OCI-M2 (cell line): ENCODE measurements around the gene NTM.
"Not testable (repeated sequence)": the region's sequence is repeated elsewhere in the genome, so short reads cannot be mapped to it uniquely, and the experiment has no call there.

Source experiments
- DNase-seq: peaks from one replicate; lab custom pipeline; 2025; ENCODE audit not compliant: unreplicated experiment; lab: John Stamatoyannopoulos, UW

Gene NTM

DNA sequence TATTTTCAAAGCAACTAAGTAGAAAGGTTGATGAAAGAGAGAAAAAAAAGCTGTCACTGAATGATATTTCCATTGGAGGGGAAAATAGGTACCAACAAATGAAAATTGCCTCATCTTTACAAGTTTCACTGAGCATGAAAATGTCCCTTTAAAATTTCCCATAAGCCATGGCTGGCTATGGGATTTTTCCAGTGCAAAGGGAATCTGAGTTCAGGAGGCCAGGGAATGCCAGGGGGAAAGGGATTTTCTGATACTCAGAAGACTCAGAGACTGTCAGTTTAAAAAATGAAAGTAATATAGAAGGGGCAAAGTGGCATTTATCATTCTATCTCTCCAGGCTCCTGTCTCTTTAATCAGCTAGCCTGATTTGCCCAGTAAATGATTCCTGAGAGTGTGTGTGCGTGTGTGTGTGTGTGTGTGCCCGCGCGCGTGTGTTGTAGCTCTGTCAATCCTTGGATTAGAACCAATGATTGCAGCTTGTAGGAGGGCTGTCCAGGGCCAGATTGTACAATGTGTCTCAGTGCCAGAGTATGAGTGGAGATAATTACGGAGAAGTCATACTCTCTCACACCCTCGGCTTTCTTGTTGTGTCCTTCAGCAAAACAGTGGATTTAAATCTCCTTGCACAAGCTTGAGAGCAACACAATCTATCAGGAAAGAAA, at the start of gene NTM:
NTM (plus strand) TSS at position 526 of the 662 bp plus-strand sequence.
- no peak for DNase-seq

DNA sequence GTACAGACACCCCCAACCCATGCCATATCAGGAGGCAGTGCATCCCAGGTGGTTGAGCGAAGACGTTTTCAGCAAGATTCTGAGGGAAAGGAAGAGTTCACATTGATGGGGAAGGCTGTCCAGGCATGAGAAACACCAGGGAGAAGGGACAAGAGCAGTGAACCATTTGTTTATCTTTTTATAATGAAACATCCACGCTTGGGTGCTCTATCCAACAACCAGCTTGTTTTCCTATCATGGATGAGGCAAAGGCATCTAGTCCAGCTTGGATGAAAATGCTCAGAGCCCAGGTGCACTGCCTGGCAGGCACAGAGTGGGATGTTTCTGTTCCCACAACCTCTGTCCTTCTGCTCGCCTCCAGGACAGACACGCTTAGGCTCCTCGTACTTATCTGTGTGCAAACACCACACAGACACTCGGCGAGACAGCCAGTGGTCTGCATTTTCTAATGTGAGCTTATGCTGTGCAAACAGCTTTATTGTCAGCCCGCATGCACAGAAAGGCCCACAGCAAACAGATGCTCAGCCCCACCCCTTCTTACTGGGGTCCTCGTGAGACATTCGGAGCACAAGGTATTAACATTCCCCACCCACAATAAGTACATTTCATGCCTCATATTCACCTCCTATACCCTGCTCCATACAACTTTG, 45.4 kb upstream of the NTM start:
- no peak for DNase-seq

DNA sequence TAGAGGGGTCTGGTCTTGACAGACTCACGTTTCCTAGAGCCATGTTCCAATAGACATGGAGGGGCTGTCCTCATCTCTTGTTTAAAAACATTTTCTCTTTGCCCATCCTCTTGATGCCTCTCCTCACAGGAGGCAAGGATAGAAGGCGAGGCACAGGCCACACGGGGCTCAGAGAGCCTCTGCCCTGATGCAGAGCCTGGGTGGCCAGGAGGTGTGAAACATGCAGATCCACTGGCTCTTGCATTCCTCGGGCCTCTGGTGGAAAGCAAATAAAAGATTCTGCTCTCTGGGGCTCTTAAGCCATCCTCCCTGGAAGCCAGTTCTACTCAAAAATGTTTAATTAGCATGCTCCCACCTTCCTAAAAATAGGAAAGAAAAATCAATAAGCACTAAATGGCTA, 43.6 kb upstream of the NTM start:
- DNase-seq = no peak

DNA sequence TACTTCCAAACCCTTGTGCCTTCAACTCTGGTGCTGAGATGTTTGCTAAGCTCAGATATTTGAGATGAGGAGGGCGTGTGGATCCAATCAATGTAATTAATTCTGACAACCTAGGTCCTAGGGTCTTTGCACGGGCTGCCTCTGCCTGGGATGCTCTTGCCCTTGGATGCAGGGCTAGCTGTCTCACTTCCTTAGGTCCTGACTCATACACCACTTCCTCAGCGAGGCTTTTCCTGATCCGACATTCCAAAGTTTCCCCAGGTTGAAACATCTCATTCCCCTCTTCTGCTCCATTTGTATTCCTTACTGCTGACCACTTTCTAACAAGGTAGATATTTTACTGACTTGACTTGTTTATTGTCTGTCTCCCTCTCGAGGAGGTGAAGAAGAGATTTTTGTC, 43.0 kb upstream of the NTM start:
- DNase-seq = no peak

DNA sequence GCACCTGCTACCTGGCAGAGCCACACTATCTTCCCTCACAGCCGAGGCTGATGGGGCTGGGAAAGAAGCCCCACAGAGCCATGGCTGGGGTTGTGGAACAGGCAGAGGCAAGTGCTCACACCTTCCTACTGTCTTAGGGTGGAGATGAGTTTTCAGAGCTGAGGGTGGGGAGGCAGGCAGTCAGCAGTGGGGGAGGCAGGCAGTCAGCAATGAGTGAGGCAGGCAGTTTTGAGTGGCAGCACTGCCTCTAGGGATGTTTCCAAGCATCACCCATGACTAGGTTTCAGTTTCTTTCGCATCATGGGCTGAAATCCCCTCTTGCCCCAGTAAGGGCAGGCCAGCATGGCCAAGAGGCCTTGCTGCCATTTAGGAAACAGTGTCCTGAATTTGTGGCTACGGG, 41.6 kb upstream of the NTM start:
- DNase-seq = no peak

DNA sequence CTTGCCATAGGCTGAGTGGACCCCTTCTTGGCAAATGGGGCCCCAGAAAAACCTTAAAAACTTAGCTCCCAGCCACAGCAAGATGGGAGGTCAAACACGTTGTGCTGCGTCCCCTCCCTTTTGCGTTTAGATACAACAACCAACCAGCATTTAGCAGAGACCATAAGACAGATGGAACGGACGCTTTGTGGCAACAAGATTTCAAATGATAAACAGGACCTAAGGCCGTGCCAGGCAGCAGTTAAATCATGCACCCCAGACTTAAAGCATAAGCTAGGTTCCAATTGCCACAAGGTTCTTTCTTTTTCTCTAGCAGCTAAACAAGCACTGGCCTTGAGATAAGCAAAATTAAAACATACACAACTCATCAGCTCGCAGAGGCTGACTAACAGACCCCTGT, 39.4 kb upstream of the NTM start:
- DNase-seq = no peak

DNA sequence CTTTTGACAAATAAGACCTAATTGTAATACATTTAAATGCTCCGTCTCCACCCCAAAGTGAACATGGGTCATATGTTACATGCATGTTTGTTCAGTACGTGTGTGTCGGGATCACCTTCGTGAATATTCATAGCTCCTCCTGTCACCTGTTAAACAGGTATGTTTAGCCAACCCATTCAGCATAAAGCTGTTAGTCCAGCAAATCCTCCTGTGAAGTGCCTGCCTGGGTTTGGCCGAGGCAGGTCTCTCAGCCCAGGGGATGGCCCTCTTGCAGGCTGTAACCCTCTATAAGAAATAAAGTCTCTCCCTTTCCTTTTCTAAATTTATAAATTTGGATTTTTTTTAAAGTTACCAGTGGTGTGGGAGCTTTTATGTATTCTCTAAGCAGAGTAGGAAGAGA, 38.9 kb upstream of the NTM start:
- DNase-seq = no peak

DNA sequence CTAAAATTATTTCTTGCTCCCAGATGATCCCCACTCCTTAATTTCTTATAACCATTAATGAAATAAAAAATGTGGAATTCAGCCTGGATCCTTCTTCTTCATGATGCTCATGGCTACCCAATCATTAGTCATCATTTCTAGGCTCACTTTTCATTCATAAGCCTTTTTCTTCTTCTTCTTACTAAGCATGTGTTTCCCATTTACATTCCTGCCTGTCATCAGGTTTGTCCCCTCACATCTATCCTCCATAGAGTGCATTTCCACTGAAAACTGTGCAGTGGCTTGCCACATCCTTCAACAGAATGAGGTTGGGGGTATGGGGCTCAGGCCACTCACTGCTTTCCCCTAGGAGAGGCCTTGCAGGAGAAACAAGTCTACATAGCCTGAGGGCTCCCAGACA, 35.8 kb upstream of the NTM start:
- no peak for DNase-seq

DNA sequence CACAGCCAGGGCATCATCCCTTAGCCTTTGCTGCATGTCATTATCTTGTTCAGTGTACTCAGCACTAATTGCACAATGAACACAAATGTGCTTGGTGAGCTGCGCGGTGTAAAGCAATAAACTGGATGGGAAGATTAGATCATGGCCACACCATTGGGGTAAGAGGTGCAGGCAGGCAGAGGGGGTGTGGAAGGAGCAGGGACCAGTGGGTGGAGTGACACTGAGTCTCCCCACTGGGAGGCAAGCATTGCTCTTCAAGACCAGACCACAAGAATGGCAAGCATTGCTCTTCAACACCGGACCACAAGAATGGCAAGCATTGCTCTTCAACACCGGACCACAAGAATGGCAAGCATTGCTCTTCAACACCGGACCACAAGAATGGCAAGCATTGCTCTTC, 28.5 kb upstream of the NTM start:
- not testable (repeated sequence) for DNase-seq

DNA sequence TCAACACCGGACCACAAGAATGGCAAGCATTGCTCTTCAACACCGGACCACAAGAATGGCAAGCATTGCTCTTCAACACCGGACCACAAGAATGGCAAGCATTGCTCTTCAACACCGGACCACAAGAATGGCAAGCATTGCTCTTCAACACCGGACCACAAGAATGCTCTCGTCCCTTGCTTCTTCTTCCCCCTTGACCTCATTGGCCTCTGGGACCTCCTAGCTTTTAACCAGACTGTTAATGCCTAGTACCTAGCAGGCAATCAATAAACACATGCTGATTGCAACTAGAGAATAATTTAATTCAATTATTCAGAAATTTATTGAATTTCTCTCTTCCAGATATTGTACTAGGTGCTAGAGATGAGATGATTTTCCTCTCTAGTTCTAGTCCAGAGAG, 28.0 kb upstream of the NTM start:
- DNase-seq = not testable (repeated sequence)

DNA sequence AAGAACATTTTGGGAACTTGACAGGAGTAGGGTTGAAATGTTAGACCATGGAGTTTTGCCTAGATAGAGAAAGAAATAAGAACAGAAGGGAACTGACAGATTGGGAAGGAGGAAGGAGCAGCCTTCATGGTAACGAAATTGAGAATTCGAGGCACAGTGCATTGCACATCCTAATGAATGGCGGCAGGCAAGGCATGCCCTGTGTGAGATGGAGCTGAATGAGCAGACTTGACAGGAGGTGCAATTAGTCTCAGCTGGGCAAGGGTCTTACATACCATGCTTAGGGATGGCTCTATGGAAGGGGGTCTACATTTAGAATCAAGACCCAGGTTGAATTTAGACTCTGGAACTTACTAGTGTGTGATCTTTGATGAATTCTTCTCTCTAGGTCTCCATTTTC, 25.0 kb upstream of the NTM start:
- no peak for DNase-seq

DNA sequence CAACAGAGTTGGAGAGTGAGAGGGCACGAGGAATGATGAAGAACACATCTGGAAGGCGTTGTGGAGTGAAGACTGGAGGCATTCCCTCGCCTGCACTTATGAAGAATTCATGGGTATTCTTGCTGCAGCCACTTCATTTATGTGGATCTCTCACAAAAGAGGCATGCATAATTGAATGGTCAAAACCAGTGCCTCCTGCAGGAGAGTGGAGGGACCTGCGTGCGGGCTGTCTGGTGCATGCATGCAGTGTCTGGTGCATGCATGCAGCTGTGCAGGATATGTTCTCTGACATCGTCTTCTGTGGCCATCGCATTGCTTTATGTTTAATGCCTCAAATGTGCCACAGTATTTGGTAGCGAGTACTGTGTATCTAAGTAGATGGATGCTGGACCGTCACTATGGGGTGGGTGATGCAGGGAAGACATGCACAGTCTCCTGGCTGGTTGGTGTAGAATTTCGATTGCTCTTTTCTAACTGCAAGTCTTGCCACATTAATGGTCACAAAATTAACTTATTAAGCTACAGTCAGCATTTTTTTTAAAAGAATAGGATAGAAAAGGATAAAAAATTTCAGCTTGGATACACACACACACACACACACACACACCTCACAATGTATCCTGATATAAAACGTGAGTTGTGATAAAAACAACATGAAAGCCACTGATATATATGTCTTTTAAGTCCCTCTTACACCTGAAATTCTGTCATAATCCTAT, 20.9 kb upstream of the NTM start:
- no peak for DNase-seq

DNA sequence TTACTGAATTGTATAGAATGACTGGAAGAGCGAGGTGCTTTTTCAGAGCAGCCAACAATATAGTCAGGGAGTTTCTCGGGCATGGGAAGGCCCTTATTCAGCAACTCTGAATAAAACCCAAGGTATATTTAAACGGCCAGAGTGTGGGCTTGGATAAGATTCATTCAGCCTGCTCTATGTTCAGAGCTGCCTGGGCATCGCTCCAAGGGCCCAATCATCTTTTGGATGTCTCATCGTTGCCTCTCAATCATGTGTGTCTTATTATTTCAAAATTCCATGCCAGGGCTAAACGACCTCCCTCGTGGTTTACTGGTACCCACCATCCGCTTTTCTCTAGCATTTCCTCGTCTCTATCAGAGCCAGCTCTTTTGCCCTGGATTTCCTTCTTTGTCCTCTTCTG, 19.5 kb upstream of the NTM start:
- no peak for DNase-seq

DNA sequence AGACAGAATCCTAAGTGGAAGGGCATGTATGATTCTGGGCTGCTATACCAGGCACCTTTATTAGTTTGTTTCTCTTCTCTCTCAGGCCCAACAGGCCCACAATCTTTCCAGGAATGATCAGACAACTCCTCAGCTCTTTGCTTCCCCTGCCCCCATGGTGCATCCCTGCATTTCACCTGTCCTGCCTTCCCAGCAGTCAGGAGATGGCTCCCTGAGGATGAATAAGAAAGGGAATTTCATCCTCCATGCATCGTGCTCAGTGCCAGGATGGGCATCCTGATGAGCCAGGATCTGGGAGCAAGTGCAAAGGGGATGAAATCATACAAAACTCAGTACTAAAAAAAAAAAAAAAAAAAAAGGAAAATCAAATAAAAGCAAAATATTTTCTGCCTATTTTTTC, 18.6 kb upstream of the NTM start:
- DNase-seq = no peak

DNA sequence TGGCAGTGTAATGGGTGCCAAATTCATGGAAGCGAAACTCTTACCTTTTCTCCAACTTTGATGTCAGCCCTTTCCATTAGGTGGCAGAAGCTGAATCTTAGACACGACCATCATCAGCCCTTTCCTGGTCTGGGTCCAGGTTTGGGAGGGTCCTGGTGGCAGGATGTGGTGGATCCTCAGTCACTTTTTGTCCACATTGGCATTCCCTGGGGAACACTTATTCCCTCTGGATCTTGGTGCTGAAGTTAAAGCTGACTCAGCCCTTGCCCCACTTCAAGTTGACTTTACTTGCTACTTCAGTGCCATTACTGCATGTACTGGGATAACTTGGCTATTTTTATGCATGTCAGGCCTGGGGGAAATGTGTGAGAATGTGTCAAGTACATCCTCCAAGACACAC, 16.6 kb upstream of the NTM start:
- no peak for DNase-seq

DNA sequence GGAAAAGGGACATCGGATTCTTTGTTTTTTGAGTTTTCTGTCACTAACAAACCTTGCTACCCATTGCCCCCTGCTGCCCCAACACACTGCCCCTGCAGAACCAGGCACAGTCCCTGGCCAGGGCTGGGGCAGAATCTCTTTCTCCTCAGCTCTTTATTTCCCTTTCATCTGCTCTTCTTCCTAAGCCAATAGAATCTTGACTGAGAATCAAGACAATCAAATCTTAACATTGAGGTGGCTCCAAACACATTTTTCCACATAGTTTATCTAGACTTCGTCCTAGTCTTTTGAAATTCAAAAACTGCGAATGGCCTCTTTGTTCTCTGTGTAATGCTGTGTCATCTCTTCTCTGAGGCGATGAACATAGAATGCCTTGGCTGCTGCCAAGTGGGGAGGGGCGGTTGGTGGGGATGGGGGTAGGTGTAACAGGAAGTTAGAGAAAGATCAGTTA, 16.1 kb upstream of the NTM start:
- no peak for DNase-seq

DNA sequence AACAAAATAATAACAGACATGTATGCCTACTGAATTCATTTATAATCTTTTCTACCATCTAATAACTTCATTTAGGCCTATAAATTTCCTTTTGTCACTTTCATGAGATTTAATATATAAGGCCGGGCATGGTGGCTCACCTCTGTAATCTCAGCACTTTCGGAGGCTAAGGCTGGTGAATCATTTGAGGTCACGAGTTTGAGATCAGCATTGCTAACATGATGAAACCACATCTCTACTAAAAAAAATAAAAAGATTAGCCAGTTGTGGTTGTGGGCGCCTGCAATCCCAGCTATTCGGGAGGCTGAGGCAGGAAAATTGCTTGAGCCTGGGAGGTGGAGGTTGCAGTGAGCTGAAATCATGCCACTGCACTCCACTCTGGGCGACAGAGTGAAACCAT, 14.2 kb upstream of the NTM start:
- no peak for DNase-seq

DNA sequence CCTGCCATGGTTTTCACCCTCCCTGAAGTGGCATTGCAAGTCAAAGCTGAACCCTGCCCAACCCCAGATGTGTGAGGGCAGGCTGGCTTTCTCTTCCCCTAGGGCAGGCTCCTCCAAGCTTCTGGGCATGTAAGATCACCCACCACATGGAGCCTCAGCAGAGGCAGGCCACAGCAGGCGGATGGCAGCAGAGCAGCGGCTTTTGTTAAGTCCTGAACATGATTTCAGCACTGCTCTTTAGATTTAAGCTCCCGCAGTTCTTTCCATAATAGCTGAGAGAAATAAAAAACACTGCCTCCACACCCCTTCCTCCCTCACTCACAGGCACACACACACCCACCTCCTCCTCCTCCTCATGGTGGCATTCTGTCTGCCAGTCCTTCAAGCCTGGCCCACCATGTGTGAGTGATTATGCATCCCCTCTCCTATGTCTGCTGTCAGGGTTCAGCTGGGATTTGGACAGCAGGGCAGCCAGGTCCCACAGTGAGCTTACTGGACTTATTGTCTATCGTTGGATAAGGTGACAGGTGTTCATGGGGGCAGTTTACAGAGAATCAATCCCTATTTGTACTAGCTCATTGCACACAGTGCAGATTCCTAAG, 5.0 kb upstream of the NTM start:
- no peak for DNase-seq

DNA sequence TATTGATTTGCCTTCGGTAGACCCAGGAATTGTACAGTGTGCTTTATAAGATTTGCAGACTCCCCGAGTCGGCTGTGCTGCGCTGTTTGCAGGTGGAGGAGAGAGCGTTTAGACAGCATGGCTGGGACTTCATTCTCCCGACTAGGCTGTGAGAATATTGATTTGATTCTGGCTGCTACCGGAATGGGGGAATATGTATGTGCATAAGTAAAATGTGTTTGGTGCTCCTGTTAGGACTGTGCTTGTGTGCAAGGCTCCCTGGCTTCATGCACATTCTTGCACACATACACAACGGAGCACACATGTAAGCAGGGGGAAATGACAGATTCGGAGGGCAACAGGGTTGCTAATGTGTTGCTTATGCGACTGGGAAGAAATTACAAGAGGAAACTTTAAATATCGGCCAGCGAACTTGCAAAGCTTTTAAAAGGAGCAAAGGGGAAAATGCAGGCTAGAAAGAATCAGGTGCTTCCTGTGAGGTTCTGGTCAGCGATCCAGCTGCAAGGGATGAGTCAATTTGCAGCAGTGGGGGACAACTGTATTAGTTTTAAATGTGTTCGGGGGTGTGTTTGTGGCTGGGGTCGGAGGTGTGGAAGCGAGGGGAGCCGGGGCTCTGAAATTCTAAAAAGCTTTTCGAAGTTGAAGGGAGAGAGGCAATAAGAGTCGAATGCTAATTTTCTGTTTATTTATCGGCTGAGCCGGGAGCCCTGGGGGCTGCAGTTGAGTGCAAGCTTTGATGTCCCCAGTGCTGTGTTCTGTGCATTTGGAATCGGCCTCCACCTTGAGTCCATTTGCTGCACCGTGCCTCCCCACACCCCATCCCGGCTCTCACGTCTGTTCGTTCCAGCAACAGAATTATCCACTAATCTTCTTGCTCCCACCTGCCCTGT, 731 bp downstream of the NTM start:
- DNase-seq = no peak

DNA sequence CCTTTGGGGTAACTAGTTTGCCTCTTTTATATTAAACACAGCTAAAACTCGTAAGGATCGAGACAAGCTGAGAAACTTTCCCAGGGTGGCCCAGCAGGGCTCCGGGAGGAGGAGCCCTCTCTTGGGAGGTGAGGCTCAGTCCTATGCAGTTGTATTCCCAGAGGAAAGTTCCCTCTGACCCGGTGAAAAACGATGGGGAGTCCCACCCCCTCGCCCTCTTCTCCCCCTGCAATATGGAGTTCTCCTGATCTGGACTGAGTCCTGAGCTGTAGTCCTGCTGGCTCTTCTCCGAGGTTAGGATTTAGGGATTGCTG, 1.3 kb downstream of the NTM start:
- no peak for DNase-seq
